ENCODE results near the gene PHF1.
"Not testable (repeated sequence)": the region's sequence is repeated elsewhere in the genome, so short reads cannot be mapped to it uniquely, and the experiment has no call there.

Gene PHF1

DNA sequence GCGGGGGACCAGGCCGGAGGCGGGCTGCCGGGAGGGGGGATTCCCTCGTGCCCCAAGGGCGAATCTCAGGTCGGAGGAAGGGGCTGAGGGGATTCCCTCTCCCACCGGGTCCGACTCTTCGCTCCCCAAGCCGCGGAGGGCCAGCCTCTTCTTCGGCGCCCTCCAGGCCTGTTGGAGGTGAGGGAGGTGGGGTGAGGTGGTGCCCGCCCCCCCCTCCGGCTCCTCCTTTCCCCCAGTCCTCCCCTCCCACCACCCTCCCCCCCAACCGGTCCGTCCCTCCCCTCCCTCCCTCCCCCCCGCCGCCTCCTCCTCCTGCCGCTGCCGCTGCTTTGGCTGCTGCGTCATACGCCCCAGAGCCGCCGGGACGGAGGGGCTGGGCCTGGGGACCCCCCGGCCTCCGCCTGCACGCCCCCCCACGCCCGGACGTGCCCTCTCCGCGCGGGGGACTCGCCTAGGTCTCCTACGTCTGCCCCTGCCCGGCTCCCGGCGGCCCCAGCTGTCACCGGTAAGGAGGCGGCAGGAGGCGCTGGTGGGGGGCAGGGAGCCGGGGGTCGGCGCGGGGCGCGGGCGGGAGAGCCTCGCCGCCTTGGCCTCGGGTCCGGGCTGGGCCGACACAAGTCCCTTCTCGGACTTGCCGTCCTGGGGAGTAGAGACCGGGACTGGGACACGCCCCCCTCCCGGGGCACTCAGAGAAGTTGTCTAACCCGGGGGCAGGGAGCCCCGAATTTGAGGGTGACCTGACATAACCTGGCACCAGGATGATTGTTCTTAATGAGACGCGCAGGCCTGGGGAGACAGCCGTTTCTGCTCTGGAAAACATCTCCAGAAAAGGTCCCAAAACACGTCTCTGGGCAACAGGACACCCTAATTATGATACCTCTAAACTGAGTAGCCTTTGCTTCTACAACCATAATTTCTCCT is at the start of gene PHF1:
Gene PHF1 (plus strand): TSS at position 304 of the 921 bp plus-strand sequence. CDS start 1,250 bp downstream, outside the sequence.
- peak in 1 of 2 donors; percentile 94 for DNase-seq

GRCh38 chr6:33363486-33363885 is 47.3 kb upstream of the PHF1 start:
- DNase-seq = not testable (repeated sequence)

- DNase-seq = not testable (repeated sequence)
Observed at GRCh38 chr6:33364475-33365205, 46.2 kb upstream of the PHF1 start.

GRCh38 chr6:33365206-33365971 is 45.4 kb upstream of the PHF1 start:
- DNase-seq = not testable (repeated sequence)

GRCh38 chr6:33367009-33367714 is 43.7 kb upstream of the PHF1 start:
- DNase-seq = no peak

GRCh38 chr6:33367715-33368025 is 43.1 kb upstream of the PHF1 start:
- not testable (repeated sequence) for DNase-seq

DNA sequence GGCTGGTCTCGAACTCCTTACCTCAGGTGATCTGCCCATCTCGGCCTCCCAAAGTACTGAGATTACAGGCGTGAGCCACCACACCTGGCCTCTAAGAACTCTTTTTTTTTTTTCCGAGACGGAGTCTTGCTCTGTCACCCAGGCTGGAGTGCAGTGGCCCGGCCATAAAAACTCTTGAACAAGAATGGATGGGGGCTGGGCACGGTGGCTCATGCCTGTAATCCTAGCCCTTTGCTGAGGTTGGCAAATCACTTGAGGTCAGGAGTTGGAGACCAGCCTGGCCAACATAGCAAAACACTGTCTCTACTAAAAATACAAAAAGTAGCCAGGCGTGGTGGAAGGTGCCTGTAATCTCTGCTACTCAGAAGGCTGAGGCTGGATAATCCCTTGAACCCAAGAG is 38.9 kb upstream of the PHF1 start:
- not testable (repeated sequence) for DNase-seq

- no peak for DNase-seq
Observed at GRCh38 chr6:33372526-33373123, 38.2 kb upstream of the PHF1 start.

GRCh38 chr6:33373960-33374910 is 36.6 kb upstream of the PHF1 start:
- DNase-seq = no peak

- no peak for DNase-seq
Observed at GRCh38 chr6:33375143-33375671, 35.6 kb upstream of the PHF1 start.

DNA sequence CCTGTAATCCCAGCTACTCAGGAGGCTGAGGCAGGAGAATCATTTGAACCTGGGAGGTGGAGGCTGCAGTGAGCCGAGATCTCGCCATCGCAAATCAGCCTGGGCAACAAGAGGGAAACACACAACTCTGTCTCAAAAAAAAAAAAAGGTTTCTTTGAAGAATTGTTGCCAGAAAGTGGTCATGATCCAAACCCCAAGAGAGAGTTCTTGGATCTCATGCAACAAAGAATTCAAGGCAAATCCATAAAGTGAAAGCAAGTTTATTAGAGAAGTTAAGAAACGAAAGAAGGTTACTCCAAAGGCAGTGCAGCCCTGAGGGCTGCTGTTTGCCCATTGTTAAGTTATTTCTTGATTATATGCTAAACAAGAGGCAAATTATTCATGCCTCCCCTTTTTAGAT is 33.6 kb upstream of the PHF1 start:
- DNase-seq = no peak

- DNase-seq = not testable (repeated sequence)
Observed at GRCh38 chr6:33379184-33379583, 31.6 kb upstream of the PHF1 start.

- no peak for DNase-seq
Observed at GRCh38 chr6:33380272-33380981, 30.4 kb upstream of the PHF1 start.

DNA sequence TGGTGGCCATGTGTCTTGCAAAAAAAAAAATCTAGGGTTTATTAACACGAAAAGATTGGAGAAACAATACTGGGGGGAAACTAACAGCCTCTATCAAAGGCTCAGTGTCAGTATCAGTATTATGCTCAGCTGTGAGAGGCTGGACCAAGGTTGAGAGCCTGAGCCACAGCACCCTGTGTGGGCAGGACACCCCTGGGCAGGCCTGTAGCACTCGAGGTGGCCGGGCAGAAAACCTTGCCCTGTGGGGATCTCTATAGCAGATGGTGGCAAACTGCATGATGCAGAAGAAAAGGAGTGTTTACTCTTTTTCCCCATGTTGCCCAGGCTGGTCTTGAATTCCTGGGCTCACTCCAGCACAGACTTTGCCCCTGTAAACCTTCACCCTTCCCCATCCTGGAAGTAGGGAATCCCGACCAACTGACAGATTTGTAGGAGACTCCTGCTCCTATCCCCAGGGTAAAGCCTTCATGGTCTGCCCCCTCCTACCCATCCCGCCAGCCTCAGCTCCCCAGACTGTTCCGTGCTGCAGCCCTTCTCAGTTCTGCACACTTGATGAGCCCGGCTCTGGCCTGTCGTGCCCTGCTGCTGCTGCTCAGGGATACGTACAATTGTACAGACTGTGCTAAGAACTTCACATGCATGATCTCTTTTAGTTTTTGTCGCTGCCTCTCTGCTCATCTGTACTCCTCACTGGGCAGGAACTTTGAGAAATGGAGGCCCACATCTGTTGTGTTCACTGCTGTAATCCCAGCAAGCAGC is 27.2 kb upstream of the PHF1 start:
- DNase-seq = no peak

- DNase-seq = no peak
Observed at GRCh38 chr6:33384581-33385020, 26.2 kb upstream of the PHF1 start.

DNA sequence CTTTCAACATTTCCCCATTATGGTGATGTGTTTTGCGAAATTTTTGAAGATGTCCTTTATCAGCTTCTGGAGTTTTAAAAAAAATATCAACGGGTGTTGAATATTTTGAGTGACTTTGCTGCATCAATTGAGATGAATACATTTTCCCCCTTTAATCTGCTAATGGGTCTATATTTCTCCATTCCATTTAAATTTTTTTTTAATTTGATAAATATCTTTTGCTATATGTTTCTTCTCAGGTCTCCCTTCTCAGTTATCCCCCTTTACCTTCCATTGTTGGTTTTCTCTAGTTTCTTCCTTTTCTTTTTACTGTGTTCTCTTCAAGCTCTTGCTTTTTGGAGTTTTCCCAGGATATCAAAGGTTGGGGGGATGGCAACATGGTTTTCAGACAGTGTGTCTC is 20.6 kb upstream of the PHF1 start:
- DNase-seq = no peak

DNA sequence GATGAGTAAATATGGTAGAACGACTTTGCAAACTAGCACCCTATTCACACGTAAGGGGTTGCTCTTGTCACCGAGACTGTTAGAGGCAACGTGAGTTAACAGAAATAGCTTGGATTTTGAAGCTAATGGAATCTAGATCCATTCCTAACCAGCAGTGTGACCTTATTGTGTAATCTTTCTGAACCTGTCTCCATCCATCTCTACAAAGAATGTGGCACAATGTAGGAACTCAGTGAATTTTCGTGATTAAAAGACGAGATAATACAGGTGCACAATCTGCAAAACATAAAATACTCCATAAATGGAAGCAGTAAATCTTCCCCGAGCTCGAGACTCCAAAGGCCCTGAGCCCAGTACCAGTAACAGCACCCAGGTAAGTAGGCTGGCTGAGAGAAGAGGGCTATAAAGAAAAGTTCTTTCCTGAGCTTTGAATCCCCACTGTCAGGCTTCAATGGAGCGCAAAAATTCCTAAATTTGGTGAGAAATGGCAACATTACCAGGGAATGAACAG is 20.0 kb upstream of the PHF1 start:
- DNase-seq = no peak

DNA sequence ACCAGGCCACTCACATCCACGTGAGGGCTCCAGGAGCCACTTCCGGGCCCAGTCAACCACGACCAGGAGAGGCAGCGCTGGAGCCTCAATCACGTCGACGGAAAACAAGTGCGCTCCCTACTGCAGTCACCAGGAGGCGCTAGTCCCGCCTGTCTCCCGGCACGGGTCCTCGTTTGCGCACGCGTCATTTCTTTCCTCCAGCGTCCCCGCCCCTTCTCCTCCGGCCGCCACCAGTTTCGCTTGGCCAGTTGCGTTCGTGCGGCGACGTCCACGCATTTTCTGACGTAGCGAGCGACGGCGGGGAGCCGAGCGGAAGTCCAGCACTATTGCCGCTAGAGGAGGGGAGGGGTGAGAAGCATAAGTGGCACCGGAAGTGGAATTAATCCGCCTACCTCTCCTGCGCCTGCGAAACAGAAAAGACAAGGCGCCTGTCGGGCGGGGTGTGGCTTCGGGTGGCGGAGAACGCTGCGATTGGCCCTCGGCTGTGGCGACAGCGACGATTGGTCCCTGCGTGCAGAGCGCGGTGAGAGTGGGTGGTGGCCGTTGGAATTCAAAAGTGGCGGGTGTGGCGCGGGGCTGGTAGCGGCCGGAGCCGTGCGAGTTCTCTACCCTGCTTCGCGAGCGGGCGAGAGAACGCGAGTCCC is 19.4 kb upstream of the PHF1 start, which contains the start of gene KIFC1:
Gene KIFC1 (plus strand): TSS at position 546 of the 644 bp plus-strand sequence. CDS start 163 bp downstream, outside the sequence.
- DNase-seq = peak; percentile 99 to 100

Data from CD4-positive, alpha-beta T cell treated with Interleukin-1 beta for 1 hour (primary cell).